Lower leg skin (tissue), 4 donors: Measurements from ENCODE around the gene DNAH6. TPM values are rescaled to one million over a fixed set of nuclear protein-coding genes. Genes with fewer than 3 reads are reported as not detected.

Experiments used
- DNase-seq, 2 donors: peaks; one replicate each; pipeline ENCODE4 v3.0.0-alpha.2; 2019; ENCODE audit warnings: low spot score in 2 of 2
- H3K4me3 ChIP-seq: fragments of 200-600 bp; sonication (generic); 2 replicates; pipeline ENCODE4 v1.5.1; 2017; ENCODE audit warnings: mild to moderate bottlenecking, low read depth; ENCODE audit not compliant: poor library complexity, severe bottlenecking
- CTCF ChIP-seq, 3 donors: fragments of 450-650 bp; IDR thresholded peaks; one replicate each; pipeline ENCODE4 v1.5.1; 2016; ENCODE audit warnings: antibody characterized with exemption in 3 of 3, mild to moderate bottlenecking in 3 of 3, moderate library complexity in 2 of 3
- POLR2A ChIP-seq, 2 donors: fragments of 450-650 bp; IDR thresholded peaks; one replicate each; pipeline ENCODE4 v1.6.1; 2016 to 2017; ENCODE audit warnings: antibody characterized with exemption in 2 of 2, mild to moderate bottlenecking in 1 of 2, moderate library complexity in 1 of 2
- WGBS, 2 donors: methylation state at CpG; one replicate each; pipeline ENCODE4 v1.1.5; 2018; 5-methylcytosine and 5-hydroxymethylcytosine counted together
- intact Hi-C: fragments of 100-400 bp; cut with DNase I; formaldehyde crosslinking; loops from one replicate; pipeline ENCODE4 v1.15.0; 2023; ENCODE audit warnings: low total_unique reads
- total RNA-seq, 4 donors: library from RNA; depleted of rRNA; stranded (reverse); fragments of >200 nt; gene quantifications; one replicate each; pipeline ENCODE4 v1.1.0, GENCODE V29; 2016

The DNAH6 gene
- total RNA-seq, 4 donors from 2014 or later: 0.02 to 0.72 (median 0.25) TPM

GRCh38 chr2:84515788-84516187 is 510 bp upstream of the DNAH6 start:
- intact Hi-C loops: no loop called here
- 59 to 63% methylated on average over 9 of the region's 9 CpGs for WGBS, 2 donors
- H3K4me3 ChIP-seq: no peak overlapping the region
- peak in 1 of 2 donors; percentile 69 for DNase-seq
- TF ChIP-seq CTCF (IDR thresholded peaks at IDR 0.05): no peak

GRCh38 chr2:84519332-84519957 is 3.1 kb downstream of the DNAH6 start:
- TF ChIP-seq CTCF (IDR thresholded peaks at IDR 0.05) (no peak), POLR2A (IDR thresholded peaks at IDR 0.05) (no peak)
- H3K4me3 ChIP-seq: no peak overlapping the region
- no peak for DNase-seq
- intact Hi-C loops: no loop called here

GRCh38 chr2:84526562-84526961 is 10.3 kb downstream of the DNAH6 start:
- WGBS, 2 donors: 9 to 21% methylated on average over 1 of the region's 1 CpG
- DNase-seq: no peak
- intact Hi-C loops: no loop called here
- H3K4me3 ChIP-seq: no peak overlapping the region
- TF ChIP-seq POLR2A (IDR thresholded peaks at IDR 0.05) (no peak), CTCF (IDR thresholded peaks at IDR 0.05) (no peak)

GRCh38 chr2:84527137-84528129 is 11.1 kb downstream of the DNAH6 start:
- WGBS, 2 donors: 33 to 46% methylated on average over 4 of the region's 4 CpGs
- H3K4me3 ChIP-seq: no peak overlapping the region
- DNase-seq: no peak
- intact Hi-C loops: no loop called here
- TF ChIP-seq CTCF (IDR thresholded peaks at IDR 0.05): no peak
- no peak for TF ChIP-seq POLR2A (IDR thresholded peaks at IDR 0.05)

- 79 to 82% methylated on average over 1 of the region's 1 CpG for WGBS, 2 donors
- intact Hi-C loops: no loop called here
- TF ChIP-seq CTCF (IDR thresholded peaks at IDR 0.05) (no peak), POLR2A (IDR thresholded peaks at IDR 0.05) (no peak)
- no peak for DNase-seq
- H3K4me3 ChIP-seq: no peak overlapping the region
Observed at GRCh38 chr2:84532291-84532690, 16.0 kb downstream of the DNAH6 start.
